H1 (cell line): ENCODE results near the gene USP53.
"Not testable (repeated sequence)": the region's sequence is repeated elsewhere in the genome, so short reads cannot be mapped to it uniquely, and the experiment has no call there.

Experiments
- ATF3 ChIP-seq: IDR thresholded peaks from 2 replicates; pipeline ENCODE4 v1.6.1; 2011; ENCODE audit warnings: low read depth, mild to moderate bottlenecking, low read length; ENCODE audit not compliant: insufficient read depth
- CEBPB ChIP-seq: IDR thresholded peaks from 2 replicates; pipeline ENCODE4 v1.6.1; 2012; ENCODE audit warnings: low read depth, low read length
- EP300 ChIP-seq, 2 experiments: IDR thresholded peaks; 1 replicate in 1 of 2; 2 replicates in 1 of 2; pipeline ENCODE4 v1.6.1; 2011 to 2012; ENCODE audit warnings: low read depth in 2 of 2, low read length in 2 of 2, mild to moderate bottlenecking in 2 of 2, borderline replicate concordance in 1 of 2, inconsistent platforms in 1 of 2, moderate library complexity in 1 of 2
- EZH2 ChIP-seq: fragments of 200-600 bp; sonication (generic); IDR thresholded peaks from 2 replicates; pipeline ENCODE4 v1.7.1; 2012; ENCODE audit warnings: low read depth, mild to moderate bottlenecking, moderate library complexity, low read length, inconsistent platforms; ENCODE audit not compliant: severe bottlenecking
- GABPA ChIP-seq: IDR thresholded peaks from 2 replicates; pipeline ENCODE4 v1.6.1; 2011; ENCODE audit warnings: mild to moderate bottlenecking, low read length, moderate library complexity, borderline replicate concordance; ENCODE audit not compliant: insufficient read depth
- POLR2A ChIP-seq, 2 experiments: IDR thresholded peaks; 1 replicate in 1 of 2; 2 replicates in 1 of 2; pipeline ENCODE4 v1.6.1; 2011; ENCODE audit warnings: low read depth in 2 of 2, low read length in 2 of 2, mild to moderate bottlenecking in 2 of 2; ENCODE audit errors: control extremely low read depth in 1 of 2
- SIX5 ChIP-seq: IDR thresholded peaks from 2 replicates; pipeline ENCODE4 v1.6.1; 2011; ENCODE audit warnings: mild to moderate bottlenecking, low read depth, low read length
- SP2 ChIP-seq: IDR thresholded peaks from 2 replicates; pipeline ENCODE4 v1.6.1; 2012; ENCODE audit warnings: mild to moderate bottlenecking, low read length, inconsistent platforms
- SUZ12 ChIP-seq: fragments of 200-600 bp; sonication (generic); IDR thresholded peaks from 2 replicates; pipeline ENCODE4 v1.6.1; 2012; ENCODE audit warnings: mild to moderate bottlenecking, inconsistent platforms, low read length, moderate library complexity, mixed read lengths
- YY1 ChIP-seq: IDR thresholded peaks from 2 replicates; pipeline ENCODE4 v1.6.1; 2011; ENCODE audit warnings: low read depth, mild to moderate bottlenecking, low read length
- TF ChIP-seq, protein P1 (sequence below), 3 experiments: IDR thresholded peaks; 1 replicate in 2 of 3; 2 replicates in 1 of 3; pipeline versions ENCODE4 v1.5.1 to v1.6.1; 2011; ENCODE audit warnings: low read length in 3 of 3, mild to moderate bottlenecking in 3 of 3, inconsistent platforms in 2 of 3, low read depth in 1 of 3, moderate library complexity in 1 of 3; ENCODE audit not compliant: insufficient read depth in 1 of 3; ENCODE audit errors: control extremely low read depth in 1 of 3
- TF ChIP-seq, protein P2 (sequence below): IDR thresholded peaks from 2 replicates; pipeline ENCODE4 v1.6.1; 2011; ENCODE audit warnings: low read length, improper control_type of control experiment

DNA sequence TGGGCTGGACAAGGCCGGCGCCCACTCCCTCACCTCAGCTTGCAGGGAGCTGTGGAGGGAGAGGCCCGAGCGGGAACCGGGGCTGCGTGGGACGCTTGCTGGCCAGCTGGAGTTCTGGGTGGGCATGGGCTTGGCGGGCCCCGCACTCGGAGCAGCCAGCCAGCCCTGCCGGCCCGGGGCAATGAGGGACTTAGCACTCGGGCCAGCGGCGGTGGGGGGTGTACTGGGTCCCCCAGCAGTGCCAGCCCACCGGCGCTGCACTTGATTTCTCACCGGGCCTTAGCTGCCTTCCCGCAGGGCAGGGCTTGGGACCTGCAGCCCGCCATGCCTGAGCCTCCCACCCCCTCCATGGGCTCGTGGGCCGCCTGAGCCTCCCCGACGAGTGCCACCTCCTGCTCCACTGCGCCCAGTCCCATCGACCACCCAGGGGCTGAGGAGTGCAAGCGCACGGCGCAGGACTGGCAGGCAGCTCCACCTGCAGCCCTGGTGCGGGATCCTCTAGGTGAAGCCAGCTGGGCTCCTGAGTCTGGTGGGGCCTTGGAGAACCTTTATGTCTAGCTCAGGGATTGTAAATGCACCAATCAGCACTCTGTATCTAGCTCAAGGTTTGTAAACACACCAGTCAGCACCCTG is 38.7 kb upstream of the USP53 start:
- TF ChIP-seq SUZ12; YY1; CEBPB; POLR2A (IDR thresholded peaks at IDR 0.05; ENCODE audit: control extremely low read depth in 1 of 2, low read depth in 2 of 2, low read length in 2 of 2); SP2; ATF3; GABPA; SIX5; EP300 (IDR thresholded peaks at IDR 0.05; ENCODE audit: borderline replicate concordance in 1 of 2, low read depth in 2 of 2, low read length in 2 of 2); EZH2: not testable (repeated sequence)
- TF ChIP-seq, protein P1, sequence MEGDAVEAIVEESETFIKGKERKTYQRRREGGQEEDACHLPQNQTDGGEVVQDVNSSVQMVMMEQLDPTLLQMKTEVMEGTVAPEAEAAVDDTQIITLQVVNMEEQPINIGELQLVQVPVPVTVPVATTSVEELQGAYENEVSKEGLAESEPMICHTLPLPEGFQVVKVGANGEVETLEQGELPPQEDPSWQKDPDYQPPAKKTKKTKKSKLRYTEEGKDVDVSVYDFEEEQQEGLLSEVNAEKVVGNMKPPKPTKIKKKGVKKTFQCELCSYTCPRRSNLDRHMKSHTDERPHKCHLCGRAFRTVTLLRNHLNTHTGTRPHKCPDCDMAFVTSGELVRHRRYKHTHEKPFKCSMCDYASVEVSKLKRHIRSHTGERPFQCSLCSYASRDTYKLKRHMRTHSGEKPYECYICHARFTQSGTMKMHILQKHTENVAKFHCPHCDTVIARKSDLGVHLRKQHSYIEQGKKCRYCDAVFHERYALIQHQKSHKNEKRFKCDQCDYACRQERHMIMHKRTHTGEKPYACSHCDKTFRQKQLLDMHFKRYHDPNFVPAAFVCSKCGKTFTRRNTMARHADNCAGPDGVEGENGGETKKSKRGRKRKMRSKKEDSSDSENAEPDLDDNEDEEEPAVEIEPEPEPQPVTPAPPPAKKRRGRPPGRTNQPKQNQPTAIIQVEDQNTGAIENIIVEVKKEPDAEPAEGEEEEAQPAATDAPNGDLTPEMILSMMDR (IDR thresholded peaks at IDR 0.05; ENCODE audit: control extremely low read depth in 1 of 3, insufficient read depth in 1 of 3, low read depth in 1 of 3, low read length in 3 of 3) = not testable (repeated sequence)
- TF ChIP-seq, protein P2, sequence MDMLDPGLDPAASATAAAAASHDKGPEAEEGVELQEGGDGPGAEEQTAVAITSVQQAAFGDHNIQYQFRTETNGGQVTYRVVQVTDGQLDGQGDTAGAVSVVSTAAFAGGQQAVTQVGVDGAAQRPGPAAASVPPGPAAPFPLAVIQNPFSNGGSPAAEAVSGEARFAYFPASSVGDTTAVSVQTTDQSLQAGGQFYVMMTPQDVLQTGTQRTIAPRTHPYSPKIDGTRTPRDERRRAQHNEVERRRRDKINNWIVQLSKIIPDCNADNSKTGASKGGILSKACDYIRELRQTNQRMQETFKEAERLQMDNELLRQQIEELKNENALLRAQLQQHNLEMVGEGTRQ = not testable (repeated sequence)
